Measurements from ENCODE around the gene HYLS1.

The HYLS1 gene

GRCh38 chr11:125874556-125875124 lies 12.8 kb upstream of the HYLS1 start:
- Histone ChIP-seq H3K79me2 (ENCODE audit: insufficient read depth, low read depth) (no peaks in the 10 kb centered on the region), H4K20me1 (ENCODE audit: insufficient read depth) (no peaks in the 10 kb centered on the region), H3K4me3 (IDR thresholded peaks at IDR 0.05; ENCODE audit: insufficient read depth, low read depth, low read length) (no peak overlapping the region), H3K4me2 (no peak overlapping the region), H3K4me1 (ENCODE audit: low read depth, poor library complexity, severe bottlenecking) (no peaks in the 10 kb centered on the region), H3K36me3 (ENCODE audit: insufficient read depth) (no peaks in the 10 kb centered on the region), H2AFZ (ENCODE audit: low read depth) (no peak overlapping the region), H3K27me3 (ENCODE audit: insufficient read depth, low read depth) (no peaks in the 10 kb centered on the region), H3K27ac (no peak overlapping the region), H3K9ac (no peak overlapping the region)
- TF ChIP-seq, protein P1, sequence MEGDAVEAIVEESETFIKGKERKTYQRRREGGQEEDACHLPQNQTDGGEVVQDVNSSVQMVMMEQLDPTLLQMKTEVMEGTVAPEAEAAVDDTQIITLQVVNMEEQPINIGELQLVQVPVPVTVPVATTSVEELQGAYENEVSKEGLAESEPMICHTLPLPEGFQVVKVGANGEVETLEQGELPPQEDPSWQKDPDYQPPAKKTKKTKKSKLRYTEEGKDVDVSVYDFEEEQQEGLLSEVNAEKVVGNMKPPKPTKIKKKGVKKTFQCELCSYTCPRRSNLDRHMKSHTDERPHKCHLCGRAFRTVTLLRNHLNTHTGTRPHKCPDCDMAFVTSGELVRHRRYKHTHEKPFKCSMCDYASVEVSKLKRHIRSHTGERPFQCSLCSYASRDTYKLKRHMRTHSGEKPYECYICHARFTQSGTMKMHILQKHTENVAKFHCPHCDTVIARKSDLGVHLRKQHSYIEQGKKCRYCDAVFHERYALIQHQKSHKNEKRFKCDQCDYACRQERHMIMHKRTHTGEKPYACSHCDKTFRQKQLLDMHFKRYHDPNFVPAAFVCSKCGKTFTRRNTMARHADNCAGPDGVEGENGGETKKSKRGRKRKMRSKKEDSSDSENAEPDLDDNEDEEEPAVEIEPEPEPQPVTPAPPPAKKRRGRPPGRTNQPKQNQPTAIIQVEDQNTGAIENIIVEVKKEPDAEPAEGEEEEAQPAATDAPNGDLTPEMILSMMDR (conservative IDR thresholded peaks at IDR 0.05; ENCODE audit: low read depth, low read length), result peak; percentile 66

DNA sequence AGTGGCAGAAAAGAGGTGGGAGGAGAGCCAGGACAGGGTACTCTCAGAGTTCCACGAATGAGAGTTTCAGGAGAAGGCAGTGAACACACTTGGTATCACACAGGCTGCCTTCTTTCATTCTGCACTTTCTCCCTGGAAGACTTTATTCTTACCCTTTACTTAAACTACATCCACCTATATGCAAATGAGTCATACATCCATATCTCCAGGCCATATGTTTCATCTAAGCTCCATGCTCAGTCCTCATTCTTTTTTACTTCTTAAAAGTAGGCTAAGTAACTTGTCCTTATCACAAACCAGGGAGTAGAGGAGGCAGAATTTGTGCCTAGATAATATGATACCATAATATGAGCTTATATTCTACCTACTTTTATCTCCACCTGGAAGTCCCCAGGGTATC lies 6.2 kb upstream of the HYLS1 start:
- H2AFZ ChIP-seq (ENCODE audit: low read depth), result no peak overlapping the region
- no peak overlapping the region for H3K27ac ChIP-seq
- no peaks in the 10 kb centered on the region for H4K20me1 ChIP-seq (ENCODE audit: insufficient read depth)
- TF ChIP-seq, protein P1 (conservative IDR thresholded peaks at IDR 0.05; ENCODE audit: low read depth, low read length), result no peak
- H3K79me2 ChIP-seq (ENCODE audit: insufficient read depth, low read depth), result no peaks in the 10 kb centered on the region
- H3K9ac ChIP-seq, result no peak overlapping the region
- no peaks in the 10 kb centered on the region for H3K4me1 ChIP-seq (ENCODE audit: low read depth, poor library complexity, severe bottlenecking)
- H3K36me3 ChIP-seq (ENCODE audit: insufficient read depth), result no peaks in the 10 kb centered on the region
- H3K4me3 ChIP-seq (IDR thresholded peaks at IDR 0.05; ENCODE audit: insufficient read depth, low read depth, low read length), result no peak overlapping the region
- no peaks in the 10 kb centered on the region for H3K27me3 ChIP-seq (ENCODE audit: insufficient read depth, low read depth)
- no peak overlapping the region for H3K4me2 ChIP-seq

DNA sequence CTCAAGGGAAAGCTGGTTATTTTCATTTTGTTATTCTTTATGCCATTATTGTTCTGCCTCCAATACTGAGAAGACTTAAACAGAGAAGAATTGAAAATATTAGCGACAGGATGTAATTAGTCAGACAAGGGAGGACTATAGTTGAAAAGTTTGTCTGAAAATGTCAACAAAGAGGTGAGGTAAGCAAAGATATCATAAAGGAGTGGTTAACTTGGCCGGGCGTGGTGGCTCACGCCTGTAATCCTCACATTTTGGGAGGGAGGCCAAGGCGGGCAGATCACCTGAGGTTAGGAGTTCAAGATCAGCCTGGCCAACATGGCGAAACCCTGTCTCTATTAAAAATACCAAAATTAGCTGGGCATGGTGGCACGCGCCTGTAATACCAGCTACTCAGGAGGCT lies 4.1 kb upstream of the HYLS1 start:
- Histone ChIP-seq H3K4me1 (ENCODE audit: low read depth, poor library complexity, severe bottlenecking) (no peaks in the 10 kb centered on the region), H3K36me3 (ENCODE audit: insufficient read depth) (no peaks in the 10 kb centered on the region), H3K9ac (no peak overlapping the region), H2AFZ (ENCODE audit: low read depth) (no peak overlapping the region), H3K27me3 (ENCODE audit: insufficient read depth, low read depth) (no peaks in the 10 kb centered on the region), H3K4me3 (IDR thresholded peaks at IDR 0.05; ENCODE audit: insufficient read depth, low read depth, low read length) (no peak overlapping the region), H3K79me2 (ENCODE audit: insufficient read depth, low read depth) (no peaks in the 10 kb centered on the region), H4K20me1 (ENCODE audit: insufficient read depth) (no peaks in the 10 kb centered on the region), H3K4me2 (no peak overlapping the region), H3K27ac (no peak overlapping the region)
- TF ChIP-seq, protein P1 (conservative IDR thresholded peaks at IDR 0.05; ENCODE audit: low read depth, low read length), result no peak

- Histone ChIP-seq H3K27ac (peak overlapping the region; percentile 88), H3K27me3 (ENCODE audit: insufficient read depth, low read depth) (no peaks in the 10 kb centered on the region), H3K4me1 (ENCODE audit: low read depth, poor library complexity, severe bottlenecking) (peaks cover 20% of the 10 kb centered on the region), H3K9ac (peak overlapping the region; percentile 89), H3K4me2 (no peak overlapping the region; the same call in 1 of the 2 replicates), H3K4me3 (IDR thresholded peaks at IDR 0.05; ENCODE audit: insufficient read depth, low read depth, low read length) (no peak overlapping the region), H3K36me3 (ENCODE audit: insufficient read depth) (no peaks in the 10 kb centered on the region), H4K20me1 (ENCODE audit: insufficient read depth) (no peaks in the 10 kb centered on the region), H2AFZ (ENCODE audit: low read depth) (peak overlapping the region; percentile 18; the same call in 1 of the 2 replicates), H3K79me2 (ENCODE audit: insufficient read depth, low read depth) (peaks cover 26% of the 10 kb centered on the region)
- TF ChIP-seq, protein P1 (conservative IDR thresholded peaks at IDR 0.05; ENCODE audit: low read depth, low read length), result no peak
Measured at GRCh38 chr11:125886997-125887372, 483 bp upstream of the HYLS1 start.
